AG10803 (cell line): ENCODE results near the gene ABCB4.

Source experiments
- DNase-seq: peaks from one replicate; pipeline ENCODE4 v3.0.0; 2010; ENCODE audit warnings: low read depth
- H3K4me3 ChIP-seq: 2 replicates; pipeline ENCODE4 v1.5.1; 2011; ENCODE audit warnings: mild to moderate bottlenecking, low read length, control low read depth
- CTCF ChIP-seq: conservative IDR thresholded peaks from 2 replicates; pipeline ENCODE4 v1.5.1; 2011; ENCODE audit warnings: mild to moderate bottlenecking, low read length, control low read depth, inconsistent platforms

Gene ABCB4

GRCh38 chr7:87511510-87511909 lies 36.0 kb upstream of the ABCB4 start:
- no peak overlapping the region for H3K4me3 ChIP-seq
- DNase-seq, result no peak
- no peak for TF ChIP-seq CTCF

- no peak for TF ChIP-seq CTCF
- H3K4me3 ChIP-seq, result no peak overlapping the region
- DNase-seq, result no peak
Observed at GRCh38 chr7:87510411-87510875, 35.0 kb upstream of the ABCB4 start.

DNA sequence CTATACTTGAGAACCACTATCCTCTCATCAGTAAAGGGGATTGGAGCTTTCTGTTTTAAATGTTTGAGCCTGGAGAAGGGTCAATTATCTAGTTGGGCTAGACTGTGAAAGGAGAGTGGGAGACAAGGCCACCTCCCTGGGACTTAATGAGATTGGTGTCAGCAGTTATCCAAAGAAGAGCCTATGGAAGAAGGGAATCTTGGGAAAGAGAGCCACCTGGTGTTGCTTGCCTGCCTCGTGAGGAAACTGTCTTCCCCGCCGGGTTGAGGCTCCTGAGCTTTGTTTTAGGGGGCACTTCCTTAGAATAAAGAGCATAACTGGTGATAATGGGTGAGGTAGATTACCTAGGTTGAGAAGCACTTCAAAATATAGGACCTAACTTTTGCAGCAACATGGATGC lies 32.0 kb upstream of the ABCB4 start:
- DNase-seq, result no peak
- 0 out of 2 replicates have a peak, but pooled peaks have one; percentile 12 for TF ChIP-seq CTCF
- no peak overlapping the region for H3K4me3 ChIP-seq

DNA sequence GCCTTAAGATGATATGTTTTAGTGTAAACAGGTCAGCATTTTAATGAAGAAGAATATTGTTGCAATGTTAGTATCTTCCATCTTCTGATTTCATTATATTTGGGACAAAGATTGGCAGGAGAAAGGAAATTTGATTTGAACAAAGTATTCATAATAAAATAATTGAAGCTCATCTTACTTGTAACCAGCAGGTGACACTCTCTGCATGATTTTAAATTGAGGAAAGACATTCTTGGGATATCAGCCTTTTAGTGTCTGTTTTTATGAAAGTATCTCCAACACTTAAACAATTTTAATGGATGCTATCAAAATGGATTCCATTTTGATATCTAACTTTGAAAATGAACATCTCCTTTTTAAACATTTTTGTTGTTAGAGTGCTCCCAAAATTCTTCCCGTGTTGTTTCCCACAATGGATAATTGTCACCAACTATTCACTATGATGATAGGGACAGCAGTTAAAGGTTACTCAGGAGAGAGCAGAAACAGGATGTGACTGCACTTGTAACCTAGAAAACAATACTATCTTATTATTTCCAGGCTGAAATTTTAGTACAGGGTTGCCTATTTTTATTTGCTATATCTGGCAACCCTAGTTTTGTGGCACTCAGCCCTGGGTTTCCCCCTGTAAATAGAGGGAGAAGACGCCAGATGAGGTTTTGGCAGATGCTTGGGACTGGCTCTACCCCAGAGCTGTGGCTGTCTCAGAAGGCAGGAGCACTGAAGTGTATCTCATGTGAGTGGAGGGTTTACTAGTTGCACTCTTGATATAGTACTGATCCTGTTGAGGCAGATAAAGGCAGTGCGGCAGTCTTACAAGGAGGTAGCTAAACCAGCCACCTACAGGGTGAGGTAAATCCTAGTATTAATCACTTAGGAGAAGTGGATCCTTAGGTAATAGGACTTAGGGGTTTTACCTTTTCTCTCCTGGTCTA lies 31.0 kb upstream of the ABCB4 start:
- peak; percentile 29 for DNase-seq
- peak; percentile 50 for TF ChIP-seq CTCF
- H3K4me3 ChIP-seq, result no peak overlapping the region

DNA sequence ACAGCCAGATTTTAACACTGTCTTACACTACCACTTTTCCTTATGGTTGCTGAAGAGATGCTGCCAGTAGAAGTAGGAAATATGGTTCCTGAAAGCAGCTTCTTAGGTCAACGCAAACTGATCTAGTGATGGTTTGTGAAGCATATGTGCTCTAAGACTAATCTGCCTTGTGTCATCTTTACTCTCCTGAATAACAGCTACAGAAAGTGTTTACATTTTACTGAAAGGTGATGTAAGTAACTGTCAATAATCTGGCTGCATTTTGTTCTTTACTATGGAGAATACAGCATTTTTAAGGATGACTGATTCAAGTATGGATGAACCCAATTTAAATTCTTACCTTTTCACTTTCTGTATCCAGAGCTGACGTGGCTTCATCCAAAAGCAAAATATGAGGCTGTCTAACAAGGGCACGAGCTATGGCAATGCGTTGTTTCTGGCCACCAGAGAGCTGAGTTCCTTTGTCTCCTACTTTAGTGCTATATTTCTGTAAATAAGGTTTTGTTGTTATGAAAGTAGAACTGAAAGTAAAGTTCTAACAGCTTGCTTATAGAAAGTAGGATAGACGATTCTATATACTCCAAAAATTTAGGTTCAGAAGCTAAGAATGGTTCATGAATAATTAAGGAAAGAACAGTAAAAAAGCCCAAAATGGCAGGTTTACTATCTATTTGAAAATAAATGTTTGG lies 30.2 kb upstream of the ABCB4 start:
- no peak for TF ChIP-seq CTCF
- H3K4me3 ChIP-seq, result no peak overlapping the region
- DNase-seq, result no peak

DNA sequence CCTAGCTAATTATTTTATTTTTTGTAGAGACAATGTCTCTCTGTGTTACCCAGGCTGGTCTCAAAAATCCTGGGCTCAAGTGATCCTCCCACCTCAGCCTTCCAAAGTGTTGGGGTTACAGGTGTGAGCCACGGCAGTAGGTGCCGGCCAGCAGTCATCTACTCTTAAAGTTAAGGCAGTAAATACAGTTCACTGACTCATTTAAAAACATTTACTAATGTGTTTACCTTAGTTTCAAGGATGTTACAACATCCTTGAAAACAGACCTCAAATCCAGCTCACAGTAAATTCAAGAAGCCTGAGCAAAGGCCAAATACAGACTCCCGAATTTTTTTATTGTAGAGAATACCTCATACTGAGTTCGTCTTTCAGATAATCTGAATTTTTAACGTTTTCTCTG lies 29.6 kb upstream of the ABCB4 start:
- no peak for DNase-seq
- no peak overlapping the region for H3K4me3 ChIP-seq
- no peak for TF ChIP-seq CTCF
